Activated T-cell treated with anti-CD3 and anti-CD28 coated beads, Interleukin-2, amount 50 U/mL, for 48 hours (primary cell): ENCODE measurements around the gene EEF1G.
A peak's percentile ranks its signal among the peaks of the same experiment; 100 is the strongest.
"Not testable (repeated sequence)": the region's sequence is repeated elsewhere in the genome, so short reads cannot be mapped to it uniquely, and the experiment has no call there.

Source experiments
- DNase-seq, 2 experiments: peaks; one replicate each; pipeline ENCODE4 v3.0.0-alpha.2; 2020

EEF1G gene

GRCh38 chr11:62602141-62603071 is 28.7 kb upstream of the EEF1G start:
- peak in 1 of 2 experiments; percentile 42 for DNase-seq

- DNase-seq, result peak; percentile 100
Measured at GRCh38 chr11:62601372-62602140, 27.9 kb upstream of the EEF1G start, which contains the start of gene MTA2. Gene MTA2, minus strand, starts transcription at chr11:62601865. Its CDS starts 415 bp downstream, at chr11:62601450.

DNA sequence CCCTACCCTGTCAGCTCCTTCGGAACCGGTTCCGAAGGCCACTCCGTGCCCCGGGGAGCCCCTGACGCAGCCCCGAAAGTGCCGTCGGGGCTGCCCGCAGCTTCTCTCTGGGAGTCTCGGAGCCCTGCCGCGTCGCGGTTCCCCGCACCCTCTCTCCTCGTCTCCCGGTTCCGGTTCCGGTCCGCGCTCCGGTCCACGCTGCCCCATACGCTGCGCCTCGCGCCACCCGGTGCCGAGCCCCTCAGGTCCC is 27.4 kb upstream of the EEF1G start:
- peak in 1 of 2 experiments; percentile 72 for DNase-seq

DNA sequence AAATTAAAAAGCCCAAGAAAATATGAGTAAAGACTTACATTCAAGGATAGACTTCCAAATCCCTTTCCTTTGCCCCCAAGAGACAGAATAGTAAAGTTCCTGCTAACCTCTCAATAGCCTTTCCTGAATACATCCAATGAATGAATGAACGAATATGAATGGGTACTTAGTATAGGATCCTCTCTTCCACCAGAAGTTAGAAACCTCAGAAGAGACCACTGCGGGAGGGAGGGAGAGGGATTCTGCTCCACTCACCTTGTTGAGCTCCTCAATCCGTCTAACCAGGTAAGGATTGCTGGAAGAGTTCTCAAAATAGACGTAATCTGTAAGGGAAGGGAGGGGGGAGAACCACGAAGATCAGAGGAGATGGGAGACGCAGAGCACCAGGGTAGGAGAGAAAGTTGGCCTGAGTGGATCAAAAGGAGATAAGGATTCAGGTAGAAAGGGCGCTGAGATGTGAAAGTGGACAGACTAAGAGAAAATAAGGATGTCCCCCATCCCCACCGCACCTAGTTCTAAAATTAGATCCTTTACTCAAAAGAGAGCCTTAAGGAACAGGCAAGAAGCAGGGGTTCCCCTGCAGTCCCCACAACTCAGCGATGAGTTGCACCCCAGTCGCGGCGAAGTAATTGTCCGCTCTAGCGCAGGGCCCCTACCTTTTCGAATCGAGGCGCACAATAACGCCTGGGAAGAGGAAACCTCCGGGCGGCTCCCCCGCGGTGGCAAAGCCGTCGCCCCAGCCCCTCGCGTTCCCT is 26.9 kb upstream of the EEF1G start:
- DNase-seq, result no peak

DNA sequence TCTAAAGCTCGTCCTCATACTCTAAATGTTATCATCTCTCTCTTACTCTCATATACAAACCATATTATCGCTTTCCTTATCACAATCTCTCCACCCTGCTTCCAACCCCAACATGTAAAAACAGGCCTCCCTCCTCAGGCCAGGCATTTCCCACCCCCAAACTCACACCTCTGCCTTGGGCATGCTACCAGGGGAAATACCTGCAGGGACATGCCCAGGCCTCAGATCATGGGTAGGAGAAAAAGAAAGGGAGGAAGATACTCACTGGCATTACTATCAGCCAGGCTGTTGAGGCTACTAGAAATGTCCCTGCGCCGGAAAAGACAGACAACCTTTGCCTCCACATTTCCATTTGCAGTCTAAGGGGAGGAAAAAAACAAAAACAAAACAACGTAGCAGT is 26.2 kb upstream of the EEF1G start:
- DNase-seq, result peak in 1 of 2 experiments; percentile 50

DNA sequence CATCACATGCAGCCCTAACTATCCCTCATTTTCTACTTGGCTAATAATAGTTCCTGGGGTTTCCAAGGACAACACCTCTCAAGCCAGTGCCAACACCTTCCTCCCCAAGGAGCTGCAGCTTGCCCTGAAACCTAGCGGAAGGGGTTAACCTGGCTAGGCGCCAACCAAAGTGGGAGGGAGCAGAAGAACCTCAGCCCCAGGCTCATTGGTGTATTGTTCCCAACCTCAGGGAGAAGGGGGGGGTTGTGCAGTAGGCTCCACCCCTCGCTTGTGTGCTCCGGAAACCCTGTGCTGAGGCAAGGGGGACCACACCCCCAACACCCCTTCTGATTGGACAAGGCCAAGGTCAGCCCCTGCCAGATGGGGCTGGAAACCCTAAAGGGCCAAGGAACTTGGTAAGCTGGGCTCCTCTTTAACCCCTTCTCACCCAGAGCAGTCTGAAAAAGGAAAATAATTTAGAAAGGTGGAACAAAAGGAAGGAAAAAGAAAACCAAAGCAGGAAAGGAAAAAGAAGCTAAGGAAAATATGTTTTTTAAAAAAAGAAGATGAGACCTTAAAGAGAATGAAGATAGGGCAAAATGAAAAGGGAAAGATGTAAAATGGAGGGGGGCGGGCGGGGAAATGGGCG is 25.5 kb upstream of the EEF1G start:
- peak; percentile 96 for DNase-seq

- DNase-seq, result no peak
Measured at GRCh38 chr11:62595124-62595523, 21.4 kb upstream of the EEF1G start.

DNA sequence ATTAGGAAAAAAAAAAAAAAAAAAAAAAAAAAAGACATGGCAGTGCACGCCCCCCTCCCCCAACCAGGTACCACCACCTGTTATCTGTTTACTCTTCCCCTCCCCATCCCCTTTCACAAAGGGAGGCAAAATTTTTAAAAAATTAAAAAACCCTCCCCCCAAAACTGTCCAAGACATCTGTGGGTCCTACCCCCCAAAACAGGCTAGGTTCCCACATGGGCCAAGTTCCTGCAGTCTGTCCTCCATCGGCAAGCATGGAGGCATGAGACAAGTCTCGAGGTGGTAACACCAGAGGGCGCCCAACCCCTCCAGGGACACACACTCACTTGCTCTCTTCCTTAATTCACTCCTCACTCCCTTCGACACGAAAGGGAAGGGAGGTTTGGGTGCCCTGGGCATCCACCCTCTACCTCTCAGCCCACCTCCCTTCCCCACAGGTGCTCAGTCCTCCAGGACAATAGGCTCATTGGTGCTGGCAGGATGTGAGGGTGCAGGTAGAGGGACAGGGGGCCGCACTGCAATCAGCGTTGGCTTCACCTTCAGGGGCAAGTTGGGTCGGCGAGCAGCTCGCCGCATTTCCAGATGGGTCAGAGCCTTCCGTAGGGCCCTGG is 19.8 kb upstream of the EEF1G start:
- peak; percentile 85 to 86 for DNase-seq

DNA sequence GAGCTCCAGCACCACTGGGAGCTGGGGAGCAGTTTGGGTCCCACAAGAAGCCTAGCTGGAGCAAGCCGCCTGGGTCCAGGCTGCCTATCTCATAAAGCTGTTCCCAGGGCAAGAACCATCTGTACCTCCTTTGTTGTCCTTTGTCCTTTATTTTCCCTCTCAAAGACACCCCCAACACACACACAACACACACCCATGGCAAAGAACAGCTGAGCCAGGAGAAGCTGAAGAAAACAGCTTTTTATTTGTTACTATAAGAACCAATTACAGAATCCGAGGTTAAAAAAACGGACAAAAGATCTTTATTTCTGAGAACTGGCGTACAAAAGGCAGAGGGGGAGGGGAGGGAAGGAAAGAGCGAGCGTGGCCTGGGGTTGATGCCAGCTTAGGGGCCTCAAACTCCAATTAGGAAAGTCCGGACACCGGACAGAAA is 19.3 kb upstream of the EEF1G start:
- DNase-seq, result no peak

GRCh38 chr11:62592146-62592815 is 18.6 kb upstream of the EEF1G start:
- DNase-seq, result peak in 1 of 2 experiments; percentile 41

DNA sequence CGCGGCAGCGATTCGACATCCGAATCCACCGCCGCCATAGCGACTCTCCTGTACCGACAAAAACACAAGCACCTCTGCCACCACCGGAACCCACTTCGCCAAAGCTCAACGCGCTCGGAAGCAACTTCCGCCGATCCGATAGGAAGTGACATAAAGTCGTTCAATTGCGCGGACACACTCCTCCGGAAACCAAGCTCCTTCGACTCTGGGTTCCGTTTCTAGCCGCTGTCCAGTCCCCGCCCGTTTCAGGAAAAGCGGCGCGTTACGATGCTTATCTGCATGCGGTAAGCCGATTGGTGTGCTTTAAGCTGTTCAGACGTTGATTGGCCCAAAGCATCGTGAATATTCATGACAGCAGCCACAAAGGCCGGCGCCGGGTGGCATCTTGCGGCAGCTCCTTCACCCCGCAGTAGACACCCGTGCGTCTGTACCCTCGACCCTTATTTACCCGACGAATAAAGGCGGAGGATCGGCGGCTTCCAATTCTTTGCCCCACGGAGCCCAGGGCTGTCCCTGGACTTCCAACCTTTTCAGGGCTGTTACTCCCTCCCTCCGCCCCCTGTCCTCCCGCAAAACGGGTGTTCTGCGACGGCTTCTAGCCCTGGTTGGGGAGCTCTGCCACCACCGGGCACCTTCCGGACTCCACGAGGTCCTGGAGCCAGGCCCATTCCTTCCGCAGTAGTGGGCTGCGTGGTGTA is 17.9 kb upstream of the EEF1G start, which contains the start of gene TUT1:
Gene TUT1, minus strand, starts transcription at position 76 of the 698 bp plus-strand sequence. Its CDS starts 38 bp downstream, at position 38.
- peak; percentile 97 to 98 for DNase-seq

DNA sequence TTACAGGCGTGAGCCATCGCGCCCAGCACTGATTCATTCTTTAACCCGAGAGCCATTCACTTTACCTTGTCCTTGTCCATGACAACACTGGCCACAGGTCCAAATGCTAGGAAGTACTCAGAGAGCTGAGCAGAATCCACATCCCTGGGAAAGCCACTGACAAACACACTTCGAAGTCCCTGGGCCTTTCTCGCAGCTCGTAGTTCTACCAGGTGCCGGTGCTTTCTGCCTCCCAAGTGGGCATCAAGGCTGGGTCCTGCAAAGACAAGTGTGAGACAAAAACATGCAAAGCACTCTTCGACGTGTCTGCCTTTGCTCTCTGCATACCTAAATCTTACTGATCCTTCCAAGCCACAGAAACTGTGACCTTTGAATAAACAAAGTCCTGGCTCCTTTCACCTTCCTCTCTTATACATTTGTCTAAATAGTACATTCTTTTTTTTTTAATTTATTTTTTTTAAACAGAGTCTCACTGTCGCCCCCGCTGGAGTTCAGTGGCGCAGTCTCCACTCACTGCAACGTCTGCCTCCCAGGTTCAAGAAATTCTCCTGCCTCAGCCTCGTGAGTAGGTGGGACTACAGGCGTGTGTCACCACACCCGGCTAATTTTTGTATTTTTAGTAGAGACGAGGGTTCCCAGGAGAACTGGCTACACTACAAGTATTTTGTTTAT is 15.4 kb upstream of the EEF1G start:
- peak in 1 of 2 experiments; percentile 47 for DNase-seq

DNA sequence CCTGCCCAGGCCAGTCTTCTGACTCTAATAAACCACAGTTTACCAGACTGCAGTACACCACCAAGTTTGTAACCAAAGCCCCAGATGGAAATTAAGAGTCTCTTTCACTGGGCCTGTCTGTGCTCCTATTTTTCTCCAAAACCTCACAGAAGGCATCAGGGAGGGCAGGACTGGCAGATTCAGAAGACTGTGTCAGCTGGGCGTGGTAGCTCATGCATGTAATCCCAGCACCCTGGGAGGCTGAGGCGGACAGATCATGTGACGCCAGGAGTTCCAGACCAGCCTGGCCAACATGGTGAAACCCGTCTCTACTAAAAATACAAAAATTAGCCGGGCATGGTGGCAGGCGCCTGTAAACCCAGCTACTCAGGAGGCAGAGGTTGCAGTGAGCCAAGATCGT is 11.7 kb upstream of the EEF1G start:
- DNase-seq, result not testable (repeated sequence)

- DNase-seq, result not testable (repeated sequence)
Measured at GRCh38 chr11:62581735-62582134, 8.0 kb upstream of the EEF1G start.

DNA sequence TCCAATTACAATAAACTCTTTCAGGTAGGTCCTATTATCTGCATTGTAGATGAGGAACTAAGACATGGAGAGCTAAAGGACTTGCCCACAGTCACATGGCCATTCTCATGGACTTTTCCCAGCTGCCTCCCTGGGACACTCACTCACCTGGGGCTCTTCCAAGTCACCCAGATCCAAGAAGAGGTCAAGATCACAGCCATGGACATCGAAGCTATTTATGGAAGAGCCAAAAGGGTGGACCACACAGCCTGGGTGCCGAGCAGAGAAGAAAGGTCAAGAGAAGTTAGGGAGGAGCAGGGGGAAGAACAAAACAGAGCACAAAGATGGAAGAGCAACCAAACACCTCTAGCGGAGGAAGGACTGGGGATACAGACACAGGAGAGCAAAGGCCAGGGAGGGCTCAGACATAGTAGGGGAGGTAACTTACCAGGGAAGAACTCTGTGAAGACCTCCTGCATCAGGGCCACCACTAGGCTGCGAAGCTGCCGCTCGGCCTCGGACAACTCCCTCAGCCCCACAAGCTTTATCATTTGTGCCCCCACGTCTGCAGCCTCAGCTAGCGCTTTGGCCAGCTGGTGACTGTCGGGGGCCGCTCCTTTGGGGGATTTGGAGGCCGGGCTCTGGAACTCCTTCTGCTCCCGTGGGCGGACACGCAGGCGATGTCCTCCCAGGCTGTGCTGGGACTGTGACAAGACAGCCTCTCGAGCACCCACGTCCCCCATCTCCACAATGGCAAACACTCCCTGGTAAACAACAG is 7.4 kb upstream of the EEF1G start:
- no peak for DNase-seq

GRCh38 chr11:62579252-62579651 is 5.6 kb upstream of the EEF1G start:
- no peak for DNase-seq

DNA sequence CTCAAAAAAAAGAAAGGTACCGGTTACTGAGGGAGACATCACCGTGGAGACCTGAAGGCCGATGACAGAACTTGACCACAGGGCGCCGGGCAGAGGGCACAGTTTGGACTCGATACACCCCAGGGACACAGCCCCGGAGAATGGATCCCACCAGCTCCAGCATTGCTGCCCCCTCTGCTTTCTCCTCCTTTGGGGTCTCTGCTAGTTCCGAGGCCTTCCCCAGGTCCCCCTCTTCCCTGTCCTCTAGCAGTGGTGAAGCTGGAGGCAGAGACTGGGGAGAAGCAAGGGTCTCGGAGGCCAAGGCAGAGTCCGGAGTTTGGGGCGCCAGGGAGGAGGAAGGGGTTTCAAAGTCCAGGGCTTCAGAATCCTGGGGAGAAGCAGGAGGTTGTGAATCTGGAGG is 4.8 kb upstream of the EEF1G start:
- no peak for DNase-seq

- DNase-seq, result no peak
Measured at GRCh38 chr11:62577046-62577714, 3.5 kb upstream of the EEF1G start.

- no peak for DNase-seq
Measured at GRCh38 chr11:62575837-62576236, 2.1 kb upstream of the EEF1G start.
